Measurements from ENCODE around the gene SLC36A4. TPM values are rescaled to one million over a fixed set of nuclear protein-coding genes. Genes with fewer than 3 reads are reported as not detected.

SLC36A4 gene
- total and polyA plus RNA-seq, 2 of the 13 experiments (the other 11 are each of a cell fraction or from before 2014, with no cell fraction given): 7.3 to 9.5 TPM

DNA sequence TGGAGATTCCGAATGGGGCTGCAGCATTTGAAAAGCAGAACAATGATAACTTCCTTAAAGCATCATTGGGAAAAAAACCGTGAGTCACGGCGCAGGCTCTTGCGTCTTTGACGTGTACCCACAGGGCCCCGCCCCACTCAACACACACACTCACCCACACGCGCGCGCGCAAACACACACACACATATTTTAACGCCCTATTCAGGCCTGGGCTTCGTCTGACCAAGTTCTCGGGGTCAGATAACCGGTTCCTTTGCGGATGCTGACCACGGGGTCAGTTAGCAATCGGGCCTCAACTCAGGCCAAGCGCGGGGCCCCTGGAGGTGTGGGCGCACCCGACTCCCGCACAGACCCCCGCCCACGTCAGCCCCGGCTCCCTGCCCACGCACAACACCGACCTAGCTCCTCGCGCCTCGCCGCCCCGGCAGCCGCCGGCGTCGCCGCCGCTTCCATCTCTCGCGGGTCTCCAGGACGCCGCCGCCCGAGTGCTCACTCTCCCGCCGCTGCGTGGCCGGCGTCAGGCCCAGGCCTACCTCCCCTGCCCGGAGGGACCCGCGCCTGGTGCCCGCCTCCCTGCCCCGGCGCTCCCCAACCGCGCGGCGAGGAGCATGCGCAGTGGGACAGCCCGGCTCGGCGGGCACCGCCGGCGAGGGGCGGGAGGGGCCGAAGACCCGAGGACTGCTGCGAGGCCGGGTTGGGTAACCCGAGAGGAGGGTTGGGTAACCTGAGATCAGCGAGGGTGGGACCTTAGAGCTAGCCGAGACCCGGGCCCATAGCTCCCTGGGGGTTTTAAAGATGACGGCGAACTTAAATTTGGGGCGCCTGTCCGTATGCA is at the start of gene SLC36A4 (continued):
- TF ChIP-seq KLF12 (CRISPR knock-in tag; IDR thresholded peaks at IDR 0.05; ENCODE audit: borderline replicate concordance): peak; percentile 86; the same call in 1 of the 2 replicates
- TF ChIP-seq NR2C2 (CRISPR knock-in tag; IDR thresholded peaks at IDR 0.05; ENCODE audit: borderline replicate concordance): peak; percentile 54; the same call in 1 of the 2 replicates
- TF ChIP-seq ZNF460 (CRISPR knock-in tag; IDR thresholded peaks at IDR 0.05; ENCODE audit: borderline replicate concordance): no peak
- TF ChIP-seq, protein P1, sequence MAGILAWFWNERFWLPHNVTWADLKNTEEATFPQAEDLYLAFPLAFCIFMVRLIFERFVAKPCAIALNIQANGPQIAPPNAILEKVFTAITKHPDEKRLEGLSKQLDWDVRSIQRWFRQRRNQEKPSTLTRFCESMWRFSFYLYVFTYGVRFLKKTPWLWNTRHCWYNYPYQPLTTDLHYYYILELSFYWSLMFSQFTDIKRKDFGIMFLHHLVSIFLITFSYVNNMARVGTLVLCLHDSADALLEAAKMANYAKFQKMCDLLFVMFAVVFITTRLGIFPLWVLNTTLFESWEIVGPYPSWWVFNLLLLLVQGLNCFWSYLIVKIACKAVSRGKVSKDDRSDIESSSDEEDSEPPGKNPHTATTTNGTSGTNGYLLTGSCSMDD (CRISPR knock-in tag; IDR thresholded peaks at IDR 0.05): no peak
- TF ChIP-seq, protein P2, sequence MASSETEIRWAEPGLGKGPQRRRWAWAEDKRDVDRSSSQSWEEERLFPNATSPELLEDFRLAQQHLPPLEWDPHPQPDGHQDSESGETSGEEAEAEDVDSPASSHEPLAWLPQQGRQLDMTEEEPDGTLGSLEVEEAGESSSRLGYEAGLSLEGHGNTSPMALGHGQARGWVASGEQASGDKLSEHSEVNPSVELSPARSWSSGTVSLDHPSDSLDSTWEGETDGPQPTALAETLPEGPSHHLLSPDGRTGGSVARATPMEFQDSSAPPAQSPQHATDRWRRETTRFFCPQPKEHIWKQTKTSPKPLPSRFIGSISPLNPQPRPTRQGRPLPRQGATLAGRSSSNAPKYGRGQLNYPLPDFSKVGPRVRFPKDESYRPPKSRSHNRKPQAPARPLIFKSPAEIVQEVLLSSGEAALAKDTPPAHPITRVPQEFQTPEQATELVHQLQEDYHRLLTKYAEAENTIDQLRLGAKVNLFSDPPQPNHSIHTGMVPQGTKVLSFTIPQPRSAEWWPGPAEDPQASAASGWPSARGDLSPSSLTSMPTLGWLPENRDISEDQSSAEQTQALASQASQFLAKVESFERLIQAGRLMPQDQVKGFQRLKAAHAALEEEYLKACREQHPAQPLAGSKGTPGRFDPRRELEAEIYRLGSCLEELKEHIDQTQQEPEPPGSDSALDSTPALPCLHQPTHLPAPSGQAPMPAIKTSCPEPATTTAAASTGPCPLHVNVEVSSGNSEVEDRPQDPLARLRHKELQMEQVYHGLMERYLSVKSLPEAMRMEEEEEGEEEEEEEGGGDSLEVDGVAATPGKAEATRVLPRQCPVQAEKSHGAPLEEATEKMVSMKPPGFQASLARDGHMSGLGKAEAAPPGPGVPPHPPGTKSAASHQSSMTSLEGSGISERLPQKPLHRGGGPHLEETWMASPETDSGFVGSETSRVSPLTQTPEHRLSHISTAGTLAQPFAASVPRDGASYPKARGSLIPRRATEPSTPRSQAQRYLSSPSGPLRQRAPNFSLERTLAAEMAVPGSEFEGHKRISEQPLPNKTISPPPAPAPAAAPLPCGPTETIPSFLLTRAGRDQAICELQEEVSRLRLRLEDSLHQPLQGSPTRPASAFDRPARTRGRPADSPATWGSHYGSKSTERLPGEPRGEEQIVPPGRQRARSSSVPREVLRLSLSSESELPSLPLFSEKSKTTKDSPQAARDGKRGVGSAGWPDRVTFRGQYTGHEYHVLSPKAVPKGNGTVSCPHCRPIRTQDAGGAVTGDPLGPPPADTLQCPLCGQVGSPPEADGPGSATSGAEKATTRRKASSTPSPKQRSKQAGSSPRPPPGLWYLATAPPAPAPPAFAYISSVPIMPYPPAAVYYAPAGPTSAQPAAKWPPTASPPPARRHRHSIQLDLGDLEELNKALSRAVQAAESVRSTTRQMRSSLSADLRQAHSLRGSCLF (CRISPR knock-in tag; IDR thresholded peaks at IDR 0.05; ENCODE audit: borderline replicate concordance): no peak
- no peak for TF ChIP-seq TCF12 (IDR thresholded peaks at IDR 0.05)
- peak; percentile 53; the same call in 1 of the 2 replicates for TF ChIP-seq TCF12 (CRISPR knock-in tag; IDR thresholded peaks at IDR 0.05)
- TF ChIP-seq ZNF253 (CRISPR knock-in tag; IDR thresholded peaks at IDR 0.05; ENCODE audit: borderline replicate concordance): 0 out of 2 replicates have a peak, but pooled peaks have one; percentile 46
- TF ChIP-seq, protein P3, sequence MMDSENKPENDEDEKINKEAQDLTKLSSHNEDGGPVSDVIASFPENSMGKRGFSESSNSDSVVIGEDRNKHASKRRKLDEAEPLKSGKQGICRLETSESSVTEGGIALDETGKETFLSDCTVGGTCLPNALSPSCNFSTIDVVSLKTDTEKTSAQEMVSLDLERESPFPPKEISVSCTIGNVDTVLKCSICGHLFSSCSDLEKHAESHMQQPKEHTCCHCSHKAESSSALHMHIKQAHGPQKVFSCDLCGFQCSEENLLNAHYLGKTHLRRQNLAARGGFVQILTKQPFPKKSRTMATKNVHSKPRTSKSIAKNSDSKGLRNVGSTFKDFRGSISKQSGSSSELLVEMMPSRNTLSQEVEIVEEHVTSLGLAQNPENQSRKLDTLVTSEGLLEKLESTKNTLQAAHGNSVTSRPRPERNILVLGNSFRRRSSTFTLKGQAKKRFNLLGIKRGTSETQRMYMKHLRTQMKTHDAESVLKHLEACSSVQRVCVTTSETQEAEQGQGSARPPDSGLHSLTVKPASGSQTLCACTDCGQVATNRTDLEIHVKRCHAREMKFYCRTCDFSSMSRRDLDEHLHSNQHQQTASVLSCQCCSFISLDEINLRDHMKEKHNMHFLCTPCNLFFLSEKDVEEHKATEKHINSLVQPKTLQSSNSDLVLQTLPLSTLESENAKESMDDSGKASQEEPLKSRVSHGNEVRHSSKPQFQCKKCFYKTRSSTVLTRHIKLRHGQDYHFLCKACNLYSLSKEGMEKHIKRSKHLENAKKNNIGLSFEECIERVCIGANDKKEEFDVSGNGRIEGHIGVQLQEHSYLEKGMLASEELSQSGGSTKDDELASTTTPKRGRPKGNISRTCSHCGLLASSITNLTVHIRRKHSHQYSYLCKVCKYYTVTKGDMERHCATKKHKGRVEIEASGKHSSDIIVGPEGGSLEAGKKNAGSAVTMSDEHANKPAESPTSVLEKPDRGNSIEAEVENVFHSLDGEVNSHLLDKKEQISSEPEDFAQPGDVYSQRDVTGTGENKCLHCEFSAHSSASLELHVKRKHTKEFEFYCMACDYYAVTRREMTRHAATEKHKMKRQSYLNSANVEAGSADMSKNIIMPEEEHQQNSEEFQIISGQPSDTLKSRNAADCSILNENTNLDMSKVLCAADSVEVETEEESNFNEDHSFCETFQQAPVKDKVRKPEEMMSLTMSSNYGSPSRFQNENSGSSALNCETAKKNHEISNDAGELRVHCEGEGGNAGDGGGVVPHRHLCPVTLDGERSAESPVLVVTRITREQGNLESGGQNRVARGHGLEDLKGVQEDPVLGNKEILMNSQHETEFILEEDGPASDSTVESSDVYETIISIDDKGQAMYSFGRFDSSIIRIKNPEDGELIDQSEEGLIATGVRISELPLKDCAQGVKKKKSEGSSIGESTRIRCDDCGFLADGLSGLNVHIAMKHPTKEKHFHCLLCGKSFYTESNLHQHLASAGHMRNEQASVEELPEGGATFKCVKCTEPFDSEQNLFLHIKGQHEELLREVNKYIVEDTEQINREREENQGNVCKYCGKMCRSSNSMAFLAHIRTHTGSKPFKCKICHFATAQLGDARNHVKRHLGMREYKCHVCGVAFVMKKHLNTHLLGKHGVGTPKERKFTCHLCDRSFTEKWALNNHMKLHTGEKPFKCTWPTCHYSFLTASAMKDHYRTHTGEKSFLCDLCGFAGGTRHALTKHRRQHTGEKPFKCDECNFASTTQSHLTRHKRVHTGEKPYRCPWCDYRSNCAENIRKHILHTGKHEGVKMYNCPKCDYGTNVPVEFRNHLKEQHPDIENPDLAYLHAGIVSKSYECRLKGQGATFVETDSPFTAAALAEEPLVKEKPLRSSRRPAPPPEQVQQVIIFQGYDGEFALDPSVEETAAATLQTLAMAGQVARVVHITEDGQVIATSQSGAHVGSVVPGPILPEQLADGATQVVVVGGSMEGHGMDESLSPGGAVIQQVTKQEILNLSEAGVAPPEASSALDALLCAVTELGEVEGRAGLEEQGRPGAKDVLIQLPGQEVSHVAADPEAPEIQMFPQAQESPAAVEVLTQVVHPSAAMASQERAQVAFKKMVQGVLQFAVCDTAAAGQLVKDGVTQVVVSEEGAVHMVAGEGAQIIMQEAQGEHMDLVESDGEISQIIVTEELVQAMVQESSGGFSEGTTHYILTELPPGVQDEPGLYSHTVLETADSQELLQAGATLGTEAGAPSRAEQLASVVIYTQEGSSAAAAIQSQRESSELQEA (CRISPR knock-in tag; IDR thresholded peaks at IDR 0.05; ENCODE audit: not compliant biosample characterization): peak; percentile 83
- no peak for TF ChIP-seq ELF4 (CRISPR knock-in tag; IDR thresholded peaks at IDR 0.05; ENCODE audit: borderline replicate concordance)
- TF ChIP-seq, protein P4, sequence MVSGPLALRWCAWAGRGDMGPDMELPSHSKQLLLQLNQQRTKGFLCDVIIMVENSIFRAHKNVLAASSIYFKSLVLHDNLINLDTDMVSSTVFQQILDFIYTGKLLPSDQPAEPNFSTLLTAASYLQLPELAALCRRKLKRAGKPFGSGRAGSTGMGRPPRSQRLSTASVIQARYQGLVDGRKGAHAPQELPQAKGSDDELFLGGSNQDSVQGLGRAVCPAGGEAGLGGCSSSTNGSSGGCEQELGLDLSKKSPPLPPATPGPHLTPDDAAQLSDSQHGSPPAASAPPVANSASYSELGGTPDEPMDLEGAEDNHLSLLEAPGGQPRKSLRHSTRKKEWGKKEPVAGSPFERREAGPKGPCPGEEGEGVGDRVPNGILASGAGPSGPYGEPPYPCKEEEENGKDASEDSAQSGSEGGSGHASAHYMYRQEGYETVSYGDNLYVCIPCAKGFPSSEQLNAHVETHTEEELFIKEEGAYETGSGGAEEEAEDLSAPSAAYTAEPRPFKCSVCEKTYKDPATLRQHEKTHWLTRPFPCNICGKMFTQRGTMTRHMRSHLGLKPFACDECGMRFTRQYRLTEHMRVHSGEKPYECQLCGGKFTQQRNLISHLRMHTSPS (CRISPR knock-in tag; IDR thresholded peaks at IDR 0.05; ENCODE audit: low read depth): no peak; the same call in 1 of the 2 replicates

All from HepG2 (cell line).